GM23338 (cell line): ENCODE data around the gene LMX1B. TPM values are rescaled to one million over a fixed set of nuclear protein-coding genes. Genes with fewer than 3 reads are reported as not detected.

Source experiments
- ATAC-seq: fragments of 200-7000 bp; cut with Tn5 transposase; 3 replicates; pipeline ENCODE4 v1.9.1; 2020
- DNase-seq: peaks from one replicate; pipeline ENCODE4 v3.0.0-alpha.2; 2015; ENCODE audit warnings: low spot score
- H2AFZ ChIP-seq: fragments of 200-600 bp; sonication (generic); 2 replicates; pipeline ENCODE4 v1.8.0; 2016; ENCODE audit warnings: antibody characterized with exemption, mild to moderate bottlenecking, moderate library complexity
- H3F3A ChIP-seq: fragments of 200-600 bp; sonication (generic); replicated peaks from 2 replicates; pipeline ENCODE4 v1.8.0; 2017; ENCODE audit warnings: antibody characterized with exemption, mixed run types, low read depth
- H3K27ac ChIP-seq: fragments of 200-600 bp; sonication (generic); 2 replicates; pipeline ENCODE4 v1.6.1; 2016; ENCODE audit warnings: low read depth
- H3K27me3 ChIP-seq: fragments of 200-600 bp; sonication (generic); 2 replicates; pipeline ENCODE4 v1.8.0; 2016; ENCODE audit warnings: mild to moderate bottlenecking, mixed run types, moderate library complexity; ENCODE audit not compliant: insufficient read depth
- H3K36me3 ChIP-seq: fragments of 200-600 bp; sonication (generic); 2 replicates; pipeline ENCODE4 v1.8.0; 2016; ENCODE audit warnings: mild to moderate bottlenecking; ENCODE audit not compliant: insufficient read depth
- H3K4me1 ChIP-seq: fragments of 200-600 bp; sonication (generic); 2 replicates; pipeline ENCODE4 v1.8.0; 2016; ENCODE audit warnings: mild to moderate bottlenecking, moderate library complexity; ENCODE audit not compliant: insufficient read depth
- H3K4me2 ChIP-seq: fragments of 200-600 bp; sonication (generic); 2 replicates; pipeline ENCODE4 v1.7.1; 2017; ENCODE audit warnings: mixed run types
- H3K4me3 ChIP-seq: fragments of 200-600 bp; sonication (generic); 2 replicates; pipeline ENCODE4 v1.6.1; 2016; ENCODE audit warnings: mixed run types
- H3K79me2 ChIP-seq: fragments of 200-600 bp; sonication (generic); replicated peaks from 2 replicates; pipeline ENCODE4 v1.8.0; 2017; ENCODE audit warnings: mild to moderate bottlenecking; ENCODE audit not compliant: insufficient read depth
- H3K9me2 ChIP-seq: fragments of 200-600 bp; sonication (generic); 2 replicates; pipeline ENCODE4 v1.8.0; 2017; ENCODE audit not compliant: insufficient read depth
- H4K20me1 ChIP-seq: fragments of 200-600 bp; sonication (generic); replicated peaks from 2 replicates; pipeline ENCODE4 v1.8.0; 2017; ENCODE audit warnings: mild to moderate bottlenecking; ENCODE audit not compliant: insufficient read depth
- H3K27ac Mint-ChIP-seq: 2 replicates; pipeline ENCODE4 v1.8.0; 2020; ENCODE audit warnings: inconsistent platforms, mild to moderate bottlenecking, moderate library complexity, mixed read lengths
- H3K27me3 Mint-ChIP-seq: 3 replicates; pipeline ENCODE4 v1.8.0; 2022; ENCODE audit warnings: low read depth, mild to moderate bottlenecking, moderate library complexity, mixed read lengths, inconsistent platforms; ENCODE audit not compliant: insufficient read depth, poor library complexity
- H3K36me3 Mint-ChIP-seq: 3 replicates; pipeline ENCODE4 v1.8.0; 2021; ENCODE audit warnings: low read depth, mild to moderate bottlenecking, inconsistent platforms, moderate library complexity, mixed read lengths
- H3K4me1 Mint-ChIP-seq: 3 replicates; pipeline ENCODE4 v1.8.0; 2020; ENCODE audit warnings: mild to moderate bottlenecking, inconsistent platforms, mixed read lengths
- H3K4me3 Mint-ChIP-seq: 3 replicates; pipeline ENCODE4 v1.8.0; 2021; ENCODE audit warnings: moderate library complexity, mild to moderate bottlenecking, inconsistent platforms, mixed read lengths
- H3K9me3 Mint-ChIP-seq: 3 replicates; pipeline ENCODE4 v1.8.0; 2020; ENCODE audit warnings: moderate library complexity, mild to moderate bottlenecking, inconsistent platforms, mixed read lengths
- CREB1 ChIP-seq: fragments of 250-450 bp; sonication (Bioruptor Pico); IDR thresholded peaks from 2 replicates; pipeline ENCODE4 v1.5.0; 2020; ENCODE audit warnings: low read depth, mild to moderate bottlenecking, moderate library complexity
- ETS1 ChIP-seq: IDR thresholded peaks from 2 replicates; pipeline ENCODE4 v1.6.1; 2016; ENCODE audit warnings: antibody characterized with exemption
- ZNF462 ChIP-seq: fragments of 250-450 bp; sonication (Bioruptor Pico); IDR thresholded peaks from 2 replicates; pipeline ENCODE4 v1.5.0; 2020; ENCODE audit warnings: mild to moderate bottlenecking, moderate library complexity
- polyA plus RNA-seq: library from polyadenylated mRNA; unstranded; fragments of >200 nt; fragmentation: Nextera tagmentation; extraction: Ambion mirVana; gene quantifications from 2 replicates; pipeline ENCODE4 v1.2.1, GENCODE V29; 2016
- total RNA-seq: library from RNA; depleted of rRNA; stranded (reverse); fragments of >200 nt; shearing (Covaris generic); gene quantifications from 2 replicates; pipeline ENCODE4 v1.2.3, GENCODE V29; 2014

The LMX1B gene
- total and polyA plus RNA-seq, 2 experiments from 2014 or later, result 0.08 to 0.21 TPM

GRCh38 chr9:126639318-126640000 is 25.7 kb downstream of the LMX1B start (continued):
- no peak for TF ChIP-seq ZNF462 (CRISPR knock-in tag)

GRCh38 chr9:126641118-126641851 is 27.6 kb downstream of the LMX1B start:
- no peak for DNase-seq

More at GRCh38 chr9:126641118-126641851, 27.6 kb downstream of the LMX1B start:
- Histone ChIP-seq H3K4me1 (peaks cover 22% of the 10 kb centered on the region), H3K79me2 (no peaks in the 10 kb centered on the region), H2AFZ (no peak overlapping the region), H3K4me3 (no peak overlapping the region), H3K27me3 (peaks cover 62% of the 10 kb centered on the region), H4K20me1 (no peaks in the 10 kb centered on the region; the same call in 1 of the 2 replicates), H3K4me2 (no peak overlapping the region), H3F3A (no peaks in the 10 kb centered on the region), H3K36me3 (no peaks in the 10 kb centered on the region), H3K27ac (no peak overlapping the region), H3K9me2 (no peaks in the 10 kb centered on the region)
- Mint-ChIP-seq H3K27ac (no peak overlapping the region), H3K4me1 (peaks cover 36% of the 10 kb centered on the region), H3K27me3 (peaks cover 61% of the 10 kb centered on the region), H3K4me3 (no peak overlapping the region), H3K9me3 (no peaks in the 10 kb centered on the region), H3K36me3 (no peaks in the 10 kb centered on the region)
- ATAC-seq, result no peak
- no peak for TF ChIP-seq ETS1
- TF ChIP-seq CREB1 (CRISPR knock-in tag), result no peak
